GM23338 (cell line): ENCODE results near the gene PIK3C2A. TPM values are rescaled to one million over a fixed set of nuclear protein-coding genes. Genes with fewer than 3 reads are reported as not detected.

Source experiments
- ATAC-seq: fragments of 200-7000 bp; cut with Tn5 transposase; 3 replicates; pipeline ENCODE4 v1.9.1; 2020
- DNase-seq: peaks from one replicate; pipeline ENCODE4 v3.0.0-alpha.2; 2015; ENCODE audit warnings: low spot score
- H2AFZ ChIP-seq: fragments of 200-600 bp; sonication (generic); 2 replicates; pipeline ENCODE4 v1.8.0; 2016; ENCODE audit warnings: antibody characterized with exemption, mild to moderate bottlenecking, moderate library complexity
- H3F3A ChIP-seq: fragments of 200-600 bp; sonication (generic); replicated peaks from 2 replicates; pipeline ENCODE4 v1.8.0; 2017; ENCODE audit warnings: antibody characterized with exemption, mixed run types, low read depth
- H3K27ac ChIP-seq: fragments of 200-600 bp; sonication (generic); 2 replicates; pipeline ENCODE4 v1.6.1; 2016; ENCODE audit warnings: low read depth
- H3K27me3 ChIP-seq: fragments of 200-600 bp; sonication (generic); 2 replicates; pipeline ENCODE4 v1.8.0; 2016; ENCODE audit warnings: mild to moderate bottlenecking, mixed run types, moderate library complexity; ENCODE audit not compliant: insufficient read depth
- H3K36me3 ChIP-seq: fragments of 200-600 bp; sonication (generic); 2 replicates; pipeline ENCODE4 v1.8.0; 2016; ENCODE audit warnings: mild to moderate bottlenecking; ENCODE audit not compliant: insufficient read depth
- H3K4me1 ChIP-seq: fragments of 200-600 bp; sonication (generic); 2 replicates; pipeline ENCODE4 v1.8.0; 2016; ENCODE audit warnings: mild to moderate bottlenecking, moderate library complexity; ENCODE audit not compliant: insufficient read depth
- H3K4me2 ChIP-seq: fragments of 200-600 bp; sonication (generic); 2 replicates; pipeline ENCODE4 v1.7.1; 2017; ENCODE audit warnings: mixed run types
- H3K4me3 ChIP-seq: fragments of 200-600 bp; sonication (generic); 2 replicates; pipeline ENCODE4 v1.6.1; 2016; ENCODE audit warnings: mixed run types
- H3K79me2 ChIP-seq: fragments of 200-600 bp; sonication (generic); replicated peaks from 2 replicates; pipeline ENCODE4 v1.8.0; 2017; ENCODE audit warnings: mild to moderate bottlenecking; ENCODE audit not compliant: insufficient read depth
- H3K9me2 ChIP-seq: fragments of 200-600 bp; sonication (generic); 2 replicates; pipeline ENCODE4 v1.8.0; 2017; ENCODE audit not compliant: insufficient read depth
- H4K20me1 ChIP-seq: fragments of 200-600 bp; sonication (generic); replicated peaks from 2 replicates; pipeline ENCODE4 v1.8.0; 2017; ENCODE audit warnings: mild to moderate bottlenecking; ENCODE audit not compliant: insufficient read depth
- H3K27ac Mint-ChIP-seq: 2 replicates; pipeline ENCODE4 v1.8.0; 2020; ENCODE audit warnings: inconsistent platforms, mild to moderate bottlenecking, moderate library complexity, mixed read lengths
- H3K27me3 Mint-ChIP-seq: 3 replicates; pipeline ENCODE4 v1.8.0; 2022; ENCODE audit warnings: low read depth, mild to moderate bottlenecking, moderate library complexity, mixed read lengths, inconsistent platforms; ENCODE audit not compliant: insufficient read depth, poor library complexity
- H3K36me3 Mint-ChIP-seq: 3 replicates; pipeline ENCODE4 v1.8.0; 2021; ENCODE audit warnings: low read depth, mild to moderate bottlenecking, inconsistent platforms, moderate library complexity, mixed read lengths
- H3K4me1 Mint-ChIP-seq: 3 replicates; pipeline ENCODE4 v1.8.0; 2020; ENCODE audit warnings: mild to moderate bottlenecking, inconsistent platforms, mixed read lengths
- H3K4me3 Mint-ChIP-seq: 3 replicates; pipeline ENCODE4 v1.8.0; 2021; ENCODE audit warnings: moderate library complexity, mild to moderate bottlenecking, inconsistent platforms, mixed read lengths
- H3K9me3 Mint-ChIP-seq: 3 replicates; pipeline ENCODE4 v1.8.0; 2020; ENCODE audit warnings: moderate library complexity, mild to moderate bottlenecking, inconsistent platforms, mixed read lengths
- CREB1 ChIP-seq: fragments of 250-450 bp; sonication (Bioruptor Pico); IDR thresholded peaks from 2 replicates; pipeline ENCODE4 v1.5.0; 2020; ENCODE audit warnings: low read depth, mild to moderate bottlenecking, moderate library complexity
- EZH2 ChIP-seq: fragments of 200-600 bp; sonication (generic); IDR thresholded peaks from one replicate; pipeline ENCODE4 v1.8.0; 2017; ENCODE audit warnings: antibody characterized with exemption, mild to moderate bottlenecking, low read depth; ENCODE audit not compliant: unreplicated experiment
- EZH2phosphoT487 ChIP-seq: fragments of 200-600 bp; sonication (generic); IDR thresholded peaks from one replicate; pipeline ENCODE4 v1.8.1; 2018; ENCODE audit warnings: antibody characterized with exemption; ENCODE audit not compliant: unreplicated experiment
- JUNB ChIP-seq: IDR thresholded peaks from one replicate; pipeline ENCODE4 v1.6.1; 2016; ENCODE audit warnings: antibody characterized with exemption; ENCODE audit not compliant: unreplicated experiment
- NANOG ChIP-seq: IDR thresholded peaks from 2 replicates; pipeline ENCODE4 v1.6.1; 2016; ENCODE audit warnings: antibody characterized with exemption, borderline replicate concordance
- POLR2AphosphoS5 ChIP-seq: IDR thresholded peaks from 2 replicates; pipeline ENCODE4 v1.6.1; 2016; ENCODE audit warnings: antibody characterized with exemption, low read depth
- STAT1 ChIP-seq: IDR thresholded peaks from one replicate; pipeline ENCODE4 v1.6.1; 2016; ENCODE audit warnings: antibody characterized with exemption; ENCODE audit not compliant: unreplicated experiment
- ZNF114 ChIP-seq: fragments of 250-450 bp; sonication (Bioruptor Pico); IDR thresholded peaks from 2 replicates; pipeline ENCODE4 v1.5.0; 2020; ENCODE audit warnings: mild to moderate bottlenecking, moderate library complexity
- ZNF331 ChIP-seq: fragments of 250-450 bp; sonication (Bioruptor Pico); IDR thresholded peaks from 2 replicates; pipeline ENCODE4 v1.5.0; 2020; ENCODE audit warnings: low read depth, mild to moderate bottlenecking, moderate library complexity
- polyA plus RNA-seq: library from polyadenylated mRNA; unstranded; fragments of >200 nt; fragmentation: Nextera tagmentation; extraction: Ambion mirVana; gene quantifications from 2 replicates; pipeline ENCODE4 v1.2.1, GENCODE V29; 2016
- total RNA-seq: library from RNA; depleted of rRNA; stranded (reverse); fragments of >200 nt; shearing (Covaris generic); gene quantifications from 2 replicates; pipeline ENCODE4 v1.2.3, GENCODE V29; 2014
- TF ChIP-seq, protein P1 (sequence below): fragments of 250-450 bp; sonication (Bioruptor Pico); IDR thresholded peaks from 2 replicates; pipeline ENCODE4 v1.5.0; 2020; ENCODE audit warnings: mild to moderate bottlenecking, moderate library complexity
- TF ChIP-seq, protein P2 (sequence below): IDR thresholded peaks from 2 replicates; pipeline ENCODE4 v1.6.1; 2016; ENCODE audit warnings: antibody characterized with exemption
- TF ChIP-seq, protein P3 (sequence below), 2 experiments: fragments of 200-600 bp in 1 of 2; sonication (generic) in 1 of 2; conservative IDR thresholded peaks; 2 replicates each; pipeline versions ENCODE4 v1.5.1 to v1.6.1; 2016 to 2017; ENCODE audit warnings: antibody characterized with exemption in 2 of 2, low read depth in 2 of 2, mild to moderate bottlenecking in 2 of 2, moderate library complexity in 1 of 2
- TF ChIP-seq, protein P4 (sequence below): IDR thresholded peaks from one replicate; pipeline ENCODE4 v1.6.1; 2018; ENCODE audit warnings: antibody characterized with exemption; ENCODE audit not compliant: unreplicated experiment

The PIK3C2A gene
- total and polyA plus RNA-seq, 2 experiments from 2014 or later = 45.8 to 123 TPM

DNA sequence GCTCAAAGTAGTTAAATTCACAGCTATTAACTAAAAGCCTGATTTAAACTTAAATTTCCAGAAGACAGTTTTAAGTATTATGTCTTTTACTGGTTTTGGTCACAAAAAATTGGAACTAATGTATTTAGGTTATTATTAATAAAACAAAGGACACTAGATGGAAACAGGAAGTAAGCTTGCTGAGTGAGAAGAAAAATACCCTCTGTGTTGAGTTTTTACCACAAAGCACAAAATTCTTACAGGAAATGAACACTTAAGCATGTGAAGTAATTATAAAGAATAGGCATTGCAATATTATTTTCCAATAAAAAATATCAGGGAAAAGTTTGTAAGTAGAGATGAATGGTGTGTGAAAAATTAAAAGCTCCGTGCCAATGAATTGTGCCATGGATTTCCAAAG, 46.3 kb downstream of the PIK3C2A start:
- Histone ChIP-seq H3K27ac (no peak overlapping the region), H3K9me2 (no peaks in the 10 kb centered on the region), H3K36me3 (no peaks in the 10 kb centered on the region), H4K20me1 (peaks cover 57% of the 10 kb centered on the region), H3K27me3 (no peaks in the 10 kb centered on the region), H3K4me3 (no peak overlapping the region), H2AFZ (no peak overlapping the region), H3K4me2 (no peak overlapping the region), H3F3A (no peaks in the 10 kb centered on the region), H3K4me1 (no peaks in the 10 kb centered on the region; the same call in 1 of the 2 replicates), H3K79me2 (peaks cover 98% of the 10 kb centered on the region)
- ATAC-seq (no peak), DNase-seq (no peak)
- no peak overlapping the region for H3K27ac Mint-ChIP-seq
- no peak overlapping the region for H3K4me3 Mint-ChIP-seq
- H3K36me3 Mint-ChIP-seq = peaks cover 7% of the 10 kb centered on the region; the same call in 2 of the 3 replicates
- TF ChIP-seq EZH2phosphoT487 = no peak
- no peak for TF ChIP-seq ZNF331 (CRISPR knock-in tag)
- TF ChIP-seq, protein P1, sequence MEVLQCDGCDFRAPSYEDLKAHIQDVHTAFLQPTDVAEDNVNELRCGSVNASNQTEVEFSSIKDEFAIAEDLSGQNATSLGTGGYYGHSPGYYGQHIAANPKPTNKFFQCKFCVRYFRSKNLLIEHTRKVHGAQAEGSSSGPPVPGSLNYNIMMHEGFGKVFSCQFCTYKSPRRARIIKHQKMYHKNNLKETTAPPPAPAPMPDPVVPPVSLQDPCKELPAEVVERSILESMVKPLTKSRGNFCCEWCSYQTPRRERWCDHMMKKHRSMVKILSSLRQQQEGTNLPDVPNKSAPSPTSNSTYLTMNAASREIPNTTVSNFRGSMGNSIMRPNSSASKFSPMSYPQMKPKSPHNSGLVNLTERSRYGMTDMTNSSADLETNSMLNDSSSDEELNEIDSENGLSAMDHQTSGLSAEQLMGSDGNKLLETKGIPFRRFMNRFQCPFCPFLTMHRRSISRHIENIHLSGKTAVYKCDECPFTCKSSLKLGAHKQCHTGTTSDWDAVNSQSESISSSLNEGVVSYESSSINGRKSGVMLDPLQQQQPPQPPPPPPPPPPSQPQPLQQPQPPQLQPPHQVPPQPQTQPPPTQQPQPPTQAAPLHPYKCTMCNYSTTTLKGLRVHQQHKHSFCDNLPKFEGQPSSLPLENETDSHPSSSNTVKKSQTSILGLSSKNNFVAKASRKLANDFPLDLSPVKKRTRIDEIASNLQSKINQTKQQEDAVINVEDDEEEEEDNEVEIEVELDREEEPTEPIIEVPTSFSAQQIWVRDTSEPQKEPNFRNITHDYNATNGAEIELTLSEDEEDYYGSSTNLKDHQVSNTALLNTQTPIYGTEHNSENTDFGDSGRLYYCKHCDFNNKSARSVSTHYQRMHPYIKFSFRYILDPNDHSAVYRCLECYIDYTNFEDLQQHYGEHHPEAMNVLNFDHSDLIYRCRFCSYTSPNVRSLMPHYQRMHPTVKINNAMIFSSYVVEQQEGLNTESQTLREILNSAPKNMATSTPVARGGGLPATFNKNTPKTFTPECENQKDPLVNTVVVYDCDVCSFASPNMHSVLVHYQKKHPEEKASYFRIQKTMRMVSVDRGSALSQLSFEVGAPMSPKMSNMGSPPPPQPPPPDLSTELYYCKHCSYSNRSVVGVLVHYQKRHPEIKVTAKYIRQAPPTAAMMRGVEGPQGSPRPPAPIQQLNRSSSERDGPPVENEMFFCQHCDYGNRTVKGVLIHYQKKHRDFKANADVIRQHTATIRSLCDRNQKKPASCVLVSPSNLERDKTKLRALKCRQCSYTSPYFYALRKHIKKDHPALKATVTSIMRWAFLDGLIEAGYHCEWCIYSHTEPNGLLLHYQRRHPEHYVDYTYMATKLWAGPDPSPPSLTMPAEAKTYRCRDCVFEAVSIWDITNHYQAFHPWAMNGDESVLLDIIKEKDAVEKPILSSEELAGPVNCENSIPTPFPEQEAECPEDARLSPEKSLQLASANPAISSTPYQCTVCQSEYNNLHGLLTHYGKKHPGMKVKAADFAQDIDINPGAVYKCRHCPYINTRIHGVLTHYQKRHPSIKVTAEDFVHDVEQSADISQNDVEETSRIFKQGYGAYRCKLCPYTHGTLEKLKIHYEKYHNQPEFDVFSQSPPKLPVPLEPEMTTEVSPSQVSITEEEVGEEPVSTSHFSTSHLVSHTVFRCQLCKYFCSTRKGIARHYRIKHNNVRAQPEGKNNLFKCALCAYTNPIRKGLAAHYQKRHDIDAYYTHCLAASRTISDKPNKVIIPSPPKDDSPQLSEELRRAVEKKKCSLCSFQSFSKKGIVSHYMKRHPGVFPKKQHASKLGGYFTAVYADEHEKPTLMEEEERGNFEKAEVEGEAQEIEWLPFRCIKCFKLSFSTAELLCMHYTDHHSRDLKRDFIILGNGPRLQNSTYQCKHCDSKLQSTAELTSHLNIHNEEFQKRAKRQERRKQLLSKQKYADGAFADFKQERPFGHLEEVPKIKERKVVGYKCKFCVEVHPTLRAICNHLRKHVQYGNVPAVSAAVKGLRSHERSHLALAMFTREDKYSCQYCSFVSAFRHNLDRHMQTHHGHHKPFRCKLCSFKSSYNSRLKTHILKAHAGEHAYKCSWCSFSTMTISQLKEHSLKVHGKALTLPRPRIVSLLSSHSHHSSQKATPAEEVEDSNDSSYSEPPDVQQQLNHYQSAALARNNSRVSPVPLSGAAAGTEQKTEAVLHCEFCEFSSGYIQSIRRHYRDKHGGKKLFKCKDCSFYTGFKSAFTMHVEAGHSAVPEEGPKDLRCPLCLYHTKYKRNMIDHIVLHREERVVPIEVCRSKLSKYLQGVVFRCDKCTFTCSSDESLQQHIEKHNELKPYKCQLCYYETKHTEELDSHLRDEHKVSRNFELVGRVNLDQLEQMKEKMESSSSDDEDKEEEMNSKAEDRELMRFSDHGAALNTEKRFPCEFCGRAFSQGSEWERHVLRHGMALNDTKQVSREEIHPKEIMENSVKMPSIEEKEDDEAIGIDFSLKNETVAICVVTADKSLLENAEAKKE (CRISPR knock-in tag) = no peak
- no peak for TF ChIP-seq CREB1 (CRISPR knock-in tag)
- TF ChIP-seq, protein P2, sequence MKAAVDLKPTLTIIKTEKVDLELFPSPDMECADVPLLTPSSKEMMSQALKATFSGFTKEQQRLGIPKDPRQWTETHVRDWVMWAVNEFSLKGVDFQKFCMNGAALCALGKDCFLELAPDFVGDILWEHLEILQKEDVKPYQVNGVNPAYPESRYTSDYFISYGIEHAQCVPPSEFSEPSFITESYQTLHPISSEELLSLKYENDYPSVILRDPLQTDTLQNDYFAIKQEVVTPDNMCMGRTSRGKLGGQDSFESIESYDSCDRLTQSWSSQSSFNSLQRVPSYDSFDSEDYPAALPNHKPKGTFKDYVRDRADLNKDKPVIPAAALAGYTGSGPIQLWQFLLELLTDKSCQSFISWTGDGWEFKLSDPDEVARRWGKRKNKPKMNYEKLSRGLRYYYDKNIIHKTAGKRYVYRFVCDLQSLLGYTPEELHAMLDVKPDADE = no peak
- TF ChIP-seq ZNF114 (CRISPR knock-in tag) = no peak
- TF ChIP-seq, protein P3, sequence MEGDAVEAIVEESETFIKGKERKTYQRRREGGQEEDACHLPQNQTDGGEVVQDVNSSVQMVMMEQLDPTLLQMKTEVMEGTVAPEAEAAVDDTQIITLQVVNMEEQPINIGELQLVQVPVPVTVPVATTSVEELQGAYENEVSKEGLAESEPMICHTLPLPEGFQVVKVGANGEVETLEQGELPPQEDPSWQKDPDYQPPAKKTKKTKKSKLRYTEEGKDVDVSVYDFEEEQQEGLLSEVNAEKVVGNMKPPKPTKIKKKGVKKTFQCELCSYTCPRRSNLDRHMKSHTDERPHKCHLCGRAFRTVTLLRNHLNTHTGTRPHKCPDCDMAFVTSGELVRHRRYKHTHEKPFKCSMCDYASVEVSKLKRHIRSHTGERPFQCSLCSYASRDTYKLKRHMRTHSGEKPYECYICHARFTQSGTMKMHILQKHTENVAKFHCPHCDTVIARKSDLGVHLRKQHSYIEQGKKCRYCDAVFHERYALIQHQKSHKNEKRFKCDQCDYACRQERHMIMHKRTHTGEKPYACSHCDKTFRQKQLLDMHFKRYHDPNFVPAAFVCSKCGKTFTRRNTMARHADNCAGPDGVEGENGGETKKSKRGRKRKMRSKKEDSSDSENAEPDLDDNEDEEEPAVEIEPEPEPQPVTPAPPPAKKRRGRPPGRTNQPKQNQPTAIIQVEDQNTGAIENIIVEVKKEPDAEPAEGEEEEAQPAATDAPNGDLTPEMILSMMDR (conservative IDR thresholded peaks at IDR 0.05; ENCODE audit: low read depth in 2 of 2) = no peak
- no peak for TF ChIP-seq STAT1
- no peak for TF ChIP-seq EZH2
- no peak for TF ChIP-seq JUNB
- TF ChIP-seq, protein P4, sequence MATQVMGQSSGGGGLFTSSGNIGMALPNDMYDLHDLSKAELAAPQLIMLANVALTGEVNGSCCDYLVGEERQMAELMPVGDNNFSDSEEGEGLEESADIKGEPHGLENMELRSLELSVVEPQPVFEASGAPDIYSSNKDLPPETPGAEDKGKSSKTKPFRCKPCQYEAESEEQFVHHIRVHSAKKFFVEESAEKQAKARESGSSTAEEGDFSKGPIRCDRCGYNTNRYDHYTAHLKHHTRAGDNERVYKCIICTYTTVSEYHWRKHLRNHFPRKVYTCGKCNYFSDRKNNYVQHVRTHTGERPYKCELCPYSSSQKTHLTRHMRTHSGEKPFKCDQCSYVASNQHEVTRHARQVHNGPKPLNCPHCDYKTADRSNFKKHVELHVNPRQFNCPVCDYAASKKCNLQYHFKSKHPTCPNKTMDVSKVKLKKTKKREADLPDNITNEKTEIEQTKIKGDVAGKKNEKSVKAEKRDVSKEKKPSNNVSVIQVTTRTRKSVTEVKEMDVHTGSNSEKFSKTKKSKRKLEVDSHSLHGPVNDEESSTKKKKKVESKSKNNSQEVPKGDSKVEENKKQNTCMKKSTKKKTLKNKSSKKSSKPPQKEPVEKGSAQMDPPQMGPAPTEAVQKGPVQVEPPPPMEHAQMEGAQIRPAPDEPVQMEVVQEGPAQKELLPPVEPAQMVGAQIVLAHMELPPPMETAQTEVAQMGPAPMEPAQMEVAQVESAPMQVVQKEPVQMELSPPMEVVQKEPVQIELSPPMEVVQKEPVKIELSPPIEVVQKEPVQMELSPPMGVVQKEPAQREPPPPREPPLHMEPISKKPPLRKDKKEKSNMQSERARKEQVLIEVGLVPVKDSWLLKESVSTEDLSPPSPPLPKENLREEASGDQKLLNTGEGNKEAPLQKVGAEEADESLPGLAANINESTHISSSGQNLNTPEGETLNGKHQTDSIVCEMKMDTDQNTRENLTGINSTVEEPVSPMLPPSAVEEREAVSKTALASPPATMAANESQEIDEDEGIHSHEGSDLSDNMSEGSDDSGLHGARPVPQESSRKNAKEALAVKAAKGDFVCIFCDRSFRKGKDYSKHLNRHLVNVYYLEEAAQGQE = no peak
- no peak for TF ChIP-seq POLR2AphosphoS5
- no peak for TF ChIP-seq NANOG
- no peaks in the 10 kb centered on the region for H3K27me3 Mint-ChIP-seq
- peaks cover 36% of the 10 kb centered on the region for H3K4me1 Mint-ChIP-seq
- H3K9me3 Mint-ChIP-seq = no peaks in the 10 kb centered on the region
